Activated CD4-positive, alpha-beta T cell treated with anti-CD3 and anti-CD28 coated beads, Interleukin-2, amount 50 U/mL, for 48 hours (primary cell): ENCODE results near the gene SPEN.
"Not testable (repeated sequence)": the region's sequence is repeated elsewhere in the genome, so short reads cannot be mapped to it uniquely, and the experiment has no call there.

Experiments
- DNase-seq, 2 experiments: peaks; one replicate each; pipeline ENCODE4 v3.0.0-alpha.2; 2020

Gene SPEN

DNA sequence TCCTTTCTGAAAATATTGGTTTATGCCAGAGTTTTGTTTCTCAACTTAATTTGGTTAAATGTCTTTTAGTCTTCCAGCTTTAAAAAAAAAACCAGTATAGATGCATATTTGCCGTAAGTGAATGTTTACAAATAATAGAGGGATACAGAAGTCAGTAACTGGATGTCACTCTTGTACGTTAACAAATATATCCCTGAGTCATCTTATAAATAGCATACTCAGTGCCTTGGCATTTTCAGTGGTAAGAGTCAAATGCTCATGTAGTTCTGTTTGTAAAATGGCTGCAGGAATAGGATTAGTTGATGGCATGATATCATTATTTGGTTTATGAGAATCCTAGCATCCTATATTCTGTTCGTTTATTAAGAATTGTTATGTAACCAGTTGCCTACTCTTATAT is 55.4 kb downstream of the SPEN start:
- DNase-seq, result no peak

DNA sequence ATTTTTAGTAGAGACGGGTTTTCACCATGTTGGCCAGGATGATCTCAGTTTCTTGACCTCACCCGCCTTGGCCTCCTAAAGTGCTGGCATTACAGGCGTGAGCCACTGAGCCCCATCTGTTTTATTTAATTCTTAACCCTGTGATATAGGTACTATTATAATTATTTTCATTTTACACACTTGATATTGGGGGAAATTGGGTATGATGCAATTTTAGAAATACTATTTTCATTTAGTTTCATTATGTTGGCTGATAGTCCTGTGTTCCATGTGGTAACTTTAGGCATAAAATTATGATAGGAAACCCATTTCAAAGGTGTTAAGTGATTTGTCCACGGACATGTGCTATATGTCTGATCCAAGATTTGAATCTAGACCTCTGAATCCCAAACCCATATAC is 61.1 kb downstream of the SPEN start:
- DNase-seq, result no peak

DNA sequence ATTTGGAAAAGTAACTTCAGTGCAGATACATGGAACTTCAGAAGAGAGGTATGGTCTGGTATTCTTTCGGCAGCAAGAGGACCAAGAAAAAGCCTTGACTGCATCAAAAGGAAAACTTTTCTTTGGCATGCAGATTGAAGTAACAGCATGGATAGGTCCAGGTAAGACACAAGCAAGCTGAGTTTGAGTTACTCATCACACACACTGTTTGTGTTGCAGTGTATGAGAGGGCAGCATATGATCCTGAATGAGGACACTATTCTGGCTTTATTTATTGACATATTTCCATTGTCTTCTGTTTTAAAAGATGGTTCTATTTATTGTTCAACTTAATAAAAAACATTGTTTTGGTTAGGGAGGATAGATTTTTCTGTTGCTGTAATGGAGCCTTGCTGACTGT is 63.6 kb downstream of the SPEN start:
- DNase-seq, result no peak

DNA sequence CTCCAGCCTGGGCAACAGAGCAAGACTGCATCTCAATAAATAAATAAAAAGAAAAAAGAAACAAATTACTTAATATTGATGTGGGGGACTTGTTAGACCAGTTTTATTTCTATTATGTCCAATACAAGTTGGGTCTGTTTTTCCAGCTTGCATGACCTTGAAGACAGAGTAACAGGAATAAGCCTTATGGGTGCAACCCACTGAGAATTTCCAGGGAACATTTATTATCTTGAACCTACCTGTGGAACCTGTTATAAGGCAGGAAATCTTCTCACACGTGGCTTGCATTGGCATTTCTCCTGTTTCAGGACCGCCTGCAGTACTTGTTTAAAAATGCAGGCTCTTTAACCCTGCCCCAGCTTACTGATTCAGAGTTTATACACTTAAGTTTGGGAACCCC is 64.4 kb downstream of the SPEN start:
- no peak for DNase-seq

DNA sequence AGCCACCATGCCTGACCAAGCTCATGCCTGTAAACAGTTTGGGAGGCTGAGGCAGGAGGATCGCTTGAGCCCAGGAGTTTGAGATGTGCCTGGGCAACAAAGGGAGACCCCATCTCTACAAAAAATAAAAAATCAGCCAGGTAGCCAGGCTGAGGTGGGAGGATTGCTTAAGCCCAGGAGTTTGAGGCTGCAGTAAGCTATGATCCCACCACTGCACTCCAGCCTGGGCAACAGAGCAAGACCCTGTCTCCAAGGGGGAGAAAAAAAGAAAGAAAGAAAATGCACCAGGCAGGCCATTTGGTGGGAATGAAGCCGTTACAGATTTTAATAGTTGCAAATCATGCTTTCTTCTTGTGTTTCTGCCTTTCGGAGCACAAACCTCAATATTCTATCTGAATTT is 66.1 kb downstream of the SPEN start:
- DNase-seq, result not testable (repeated sequence)

DNA sequence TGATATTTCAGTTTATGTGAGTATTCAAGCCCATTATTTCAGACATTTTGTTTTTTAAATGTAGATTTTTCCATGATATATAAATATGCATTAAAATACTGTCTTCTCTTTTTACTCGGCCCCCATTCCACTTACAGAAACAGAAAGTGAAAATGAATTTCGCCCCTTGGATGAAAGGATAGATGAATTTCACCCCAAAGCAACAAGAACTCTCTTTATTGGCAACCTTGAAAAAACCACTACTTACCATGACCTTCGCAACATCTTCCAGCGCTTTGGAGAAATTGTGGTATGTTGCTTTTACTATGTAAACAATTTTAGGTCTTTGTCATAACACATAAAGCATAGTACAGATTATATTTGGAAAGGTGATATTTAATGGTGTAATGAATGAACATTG is 68.5 kb downstream of the SPEN start:
- no peak for DNase-seq

DNA sequence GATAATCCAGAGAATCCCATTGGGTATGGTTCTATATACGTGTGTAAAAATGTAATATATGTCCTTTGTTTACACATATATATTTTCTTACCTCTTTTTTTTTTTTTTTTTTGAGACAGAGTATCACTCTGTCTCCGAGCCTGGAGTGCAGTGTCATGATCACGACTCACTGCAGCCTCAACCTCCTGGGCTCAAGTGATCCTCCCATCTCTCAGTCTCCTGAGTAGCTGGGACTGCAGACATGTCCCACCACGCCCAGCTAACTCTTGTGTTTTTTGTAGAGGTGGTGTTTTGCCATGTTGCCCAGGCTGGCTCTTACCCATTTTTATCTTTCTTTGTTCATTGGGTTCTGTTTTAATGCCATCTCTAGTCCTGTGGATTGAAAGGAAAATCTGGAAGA is 68.9 kb downstream of the SPEN start:
- DNase-seq, result no peak

DNA sequence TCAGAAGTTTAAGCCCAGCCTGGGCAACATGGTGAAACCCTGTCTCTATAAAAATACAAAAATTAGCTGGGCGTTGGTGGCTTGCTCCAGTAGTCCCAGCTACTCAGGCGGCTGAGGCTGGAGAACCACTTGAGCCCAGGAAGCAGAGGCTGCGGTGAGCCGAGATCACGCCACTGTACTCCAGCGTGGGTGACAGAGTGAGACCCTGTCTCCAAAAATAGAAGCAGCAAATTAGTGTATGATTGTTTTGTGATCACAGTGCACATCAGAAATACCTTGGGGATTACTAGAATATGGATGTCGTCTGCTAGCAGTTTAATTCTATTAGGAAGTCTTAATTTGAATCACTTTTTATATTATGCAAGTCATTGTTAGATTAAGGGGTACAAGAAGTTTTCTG is 69.4 kb downstream of the SPEN start:
- no peak for DNase-seq

DNA sequence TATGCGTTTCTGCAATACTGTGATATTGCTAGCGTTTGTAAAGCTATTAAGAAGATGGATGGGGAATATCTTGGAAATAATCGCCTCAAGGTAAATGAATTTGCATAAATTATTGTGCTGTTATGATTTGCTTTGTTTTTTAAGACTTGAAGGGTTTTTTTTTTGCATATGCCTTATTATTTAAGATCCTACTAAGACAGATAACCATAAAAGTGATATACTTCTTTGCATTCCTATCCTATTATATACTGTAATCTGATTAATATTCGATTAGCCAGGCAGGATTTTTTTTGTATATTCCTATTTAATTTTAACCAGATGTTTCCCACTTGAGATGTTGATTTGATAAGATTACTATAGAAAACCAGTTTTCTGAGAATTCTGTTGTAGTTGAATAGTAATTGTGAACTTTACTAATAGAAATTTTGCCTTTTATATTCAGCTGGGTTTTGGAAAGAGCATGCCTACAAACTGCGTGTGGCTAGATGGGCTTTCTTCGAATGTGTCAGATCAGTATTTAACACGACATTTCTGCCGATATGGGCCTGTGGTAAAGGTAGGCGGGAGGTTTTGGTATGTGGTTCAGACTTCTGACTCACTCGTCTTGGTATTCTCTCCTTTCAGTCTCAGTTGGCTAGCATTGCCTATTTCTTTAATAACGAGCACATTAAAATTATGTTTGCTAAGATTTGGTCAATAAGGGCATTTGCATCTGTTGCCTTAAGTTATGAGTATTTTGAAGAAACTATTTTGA is 71.6 kb downstream of the SPEN start:
- peak; percentile 67 to 78 for DNase-seq

DNA sequence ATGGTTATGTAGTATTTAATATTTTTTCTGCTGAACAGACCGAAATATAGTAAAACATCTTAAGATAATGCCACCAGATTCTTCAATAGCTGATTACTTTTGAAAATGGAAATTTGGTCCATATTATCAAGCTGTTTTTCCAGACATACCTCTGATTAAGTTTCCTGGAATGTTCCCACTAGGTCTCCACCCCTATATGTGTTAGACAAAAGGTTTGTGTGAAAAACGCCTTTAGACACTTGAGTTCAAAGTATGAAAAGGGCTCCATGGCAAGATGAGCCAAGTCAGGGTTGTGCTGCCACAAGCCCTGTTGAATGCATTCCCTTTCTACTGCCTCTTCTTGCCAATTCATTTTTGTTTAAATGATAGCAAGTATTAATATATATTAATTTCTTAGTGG is 75.7 kb downstream of the SPEN start:
- no peak for DNase-seq

DNA sequence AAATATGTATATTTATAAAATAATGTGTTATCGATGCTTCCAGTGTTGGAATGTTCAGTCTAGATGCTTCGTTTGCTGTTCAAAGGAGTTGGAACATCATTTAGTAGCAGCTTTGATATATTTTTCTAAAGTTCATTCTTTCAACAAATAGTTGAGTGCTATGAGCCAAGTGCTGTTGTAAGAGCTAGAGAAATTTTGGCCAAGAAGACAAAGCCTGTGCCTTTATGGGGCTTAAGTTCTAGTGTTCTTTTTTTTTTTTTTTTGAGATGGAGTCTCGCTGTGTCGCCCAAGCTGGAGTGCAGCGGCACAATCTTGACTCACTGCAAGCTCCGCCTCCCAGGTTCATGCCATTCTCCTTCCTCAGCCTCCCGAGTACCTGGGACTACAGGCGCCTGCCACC is 78.9 kb downstream of the SPEN start:
- DNase-seq, result not testable (repeated sequence)

DNA sequence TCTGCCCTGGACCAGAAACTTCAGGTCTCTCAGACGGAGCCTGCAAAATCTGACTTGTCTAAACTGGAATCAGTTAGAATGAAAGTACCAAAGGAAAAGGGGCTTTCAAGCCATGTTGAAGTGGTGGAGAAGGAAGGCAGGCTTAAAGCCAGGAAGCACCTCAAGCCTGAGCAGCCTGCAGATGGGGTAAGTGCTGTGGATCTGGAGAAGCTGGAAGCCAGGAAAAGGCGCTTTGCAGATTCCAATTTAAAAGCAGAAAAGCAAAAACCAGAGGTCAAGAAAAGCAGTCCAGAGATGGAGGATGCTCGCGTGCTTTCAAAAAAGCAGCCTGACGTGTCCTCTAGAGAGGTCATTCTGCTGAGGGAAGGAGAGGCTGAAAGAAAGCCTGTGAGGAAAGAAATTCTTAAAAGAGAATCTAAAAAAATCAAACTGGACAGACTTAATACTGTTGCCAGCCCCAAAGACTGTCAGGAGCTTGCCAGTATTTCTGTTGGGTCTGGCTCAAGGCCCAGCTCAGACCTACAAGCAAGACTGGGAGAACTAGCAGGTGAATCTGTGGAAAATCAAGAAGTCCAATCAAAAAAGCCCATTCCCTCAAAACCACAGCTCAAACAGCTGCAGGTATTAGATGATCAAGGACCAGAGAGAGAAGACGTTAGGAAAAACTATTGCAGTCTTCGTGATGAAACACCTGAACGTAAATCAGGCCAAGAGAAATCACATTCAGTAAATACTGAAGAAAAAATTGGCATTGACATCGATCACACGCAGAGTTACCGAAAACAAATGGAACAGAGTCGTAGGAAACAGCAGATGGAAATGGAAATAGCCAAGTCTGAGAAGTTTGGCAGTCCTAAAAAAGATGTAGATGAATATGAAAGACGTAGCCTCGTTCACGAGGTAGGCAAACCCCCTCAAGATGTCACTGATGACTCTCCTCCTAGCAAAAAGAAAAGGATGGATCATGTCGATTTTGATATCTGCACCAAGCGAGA is 81.8 kb downstream of the SPEN start:
- DNase-seq, result no peak

DNA sequence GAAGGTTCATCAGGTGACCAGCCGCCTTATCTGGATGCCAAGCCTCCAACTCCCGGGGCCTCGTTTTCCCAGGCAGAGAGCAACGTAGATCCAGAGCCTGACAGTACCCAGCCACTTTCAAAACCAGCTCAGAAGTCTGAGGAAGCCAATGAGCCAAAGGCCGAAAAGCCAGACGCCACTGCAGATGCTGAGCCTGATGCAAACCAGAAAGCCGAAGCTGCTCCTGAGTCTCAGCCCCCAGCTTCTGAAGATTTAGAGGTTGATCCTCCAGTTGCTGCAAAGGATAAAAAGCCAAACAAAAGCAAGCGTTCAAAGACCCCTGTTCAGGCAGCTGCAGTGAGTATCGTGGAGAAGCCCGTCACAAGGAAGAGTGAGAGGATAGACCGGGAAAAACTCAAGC is 83.9 kb downstream of the SPEN start:
- no peak for DNase-seq

DNA sequence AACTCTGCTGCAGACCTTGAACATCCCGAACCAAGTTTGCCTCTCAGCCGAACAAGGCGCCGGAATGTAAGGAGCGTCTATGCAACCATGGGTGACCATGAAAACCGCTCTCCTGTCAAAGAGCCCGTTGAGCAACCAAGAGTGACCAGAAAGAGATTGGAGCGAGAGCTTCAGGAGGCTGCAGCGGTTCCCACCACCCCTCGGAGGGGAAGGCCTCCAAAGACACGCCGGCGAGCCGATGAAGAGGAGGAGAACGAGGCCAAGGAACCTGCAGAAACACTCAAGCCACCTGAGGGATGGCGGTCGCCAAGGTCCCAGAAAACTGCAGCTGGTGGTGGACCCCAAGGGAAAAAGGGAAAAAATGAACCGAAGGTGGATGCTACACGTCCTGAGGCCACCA is 84.4 kb downstream of the SPEN start:
- no peak for DNase-seq

DNA sequence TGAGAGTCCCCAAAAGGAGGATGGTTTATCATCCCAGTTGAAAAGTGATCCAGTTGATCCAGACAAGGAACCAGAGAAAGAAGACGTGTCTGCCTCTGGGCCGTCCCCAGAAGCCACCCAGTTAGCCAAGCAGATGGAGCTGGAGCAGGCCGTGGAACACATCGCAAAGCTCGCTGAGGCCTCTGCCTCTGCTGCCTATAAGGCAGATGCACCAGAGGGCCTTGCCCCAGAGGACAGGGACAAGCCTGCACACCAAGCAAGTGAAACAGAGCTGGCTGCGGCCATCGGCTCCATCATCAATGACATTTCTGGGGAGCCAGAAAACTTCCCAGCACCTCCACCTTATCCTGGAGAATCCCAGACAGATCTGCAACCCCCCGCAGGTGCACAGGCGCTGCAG is 85.1 kb downstream of the SPEN start:
- no peak for DNase-seq

DNA sequence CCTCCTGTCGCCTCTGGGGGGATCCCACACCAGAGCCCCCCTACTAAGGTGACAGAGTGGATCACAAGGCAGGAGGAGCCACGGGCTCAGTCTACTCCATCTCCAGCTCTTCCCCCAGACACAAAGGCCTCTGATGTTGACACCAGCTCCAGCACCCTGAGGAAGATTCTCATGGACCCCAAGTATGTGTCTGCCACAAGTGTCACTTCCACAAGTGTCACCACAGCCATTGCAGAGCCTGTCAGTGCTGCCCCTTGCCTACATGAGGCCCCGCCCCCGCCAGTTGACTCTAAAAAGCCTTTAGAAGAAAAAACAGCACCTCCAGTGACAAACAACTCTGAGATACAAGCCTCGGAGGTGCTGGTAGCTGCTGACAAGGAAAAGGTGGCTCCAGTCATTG is 86.2 kb downstream of the SPEN start:
- DNase-seq, result no peak

DNA sequence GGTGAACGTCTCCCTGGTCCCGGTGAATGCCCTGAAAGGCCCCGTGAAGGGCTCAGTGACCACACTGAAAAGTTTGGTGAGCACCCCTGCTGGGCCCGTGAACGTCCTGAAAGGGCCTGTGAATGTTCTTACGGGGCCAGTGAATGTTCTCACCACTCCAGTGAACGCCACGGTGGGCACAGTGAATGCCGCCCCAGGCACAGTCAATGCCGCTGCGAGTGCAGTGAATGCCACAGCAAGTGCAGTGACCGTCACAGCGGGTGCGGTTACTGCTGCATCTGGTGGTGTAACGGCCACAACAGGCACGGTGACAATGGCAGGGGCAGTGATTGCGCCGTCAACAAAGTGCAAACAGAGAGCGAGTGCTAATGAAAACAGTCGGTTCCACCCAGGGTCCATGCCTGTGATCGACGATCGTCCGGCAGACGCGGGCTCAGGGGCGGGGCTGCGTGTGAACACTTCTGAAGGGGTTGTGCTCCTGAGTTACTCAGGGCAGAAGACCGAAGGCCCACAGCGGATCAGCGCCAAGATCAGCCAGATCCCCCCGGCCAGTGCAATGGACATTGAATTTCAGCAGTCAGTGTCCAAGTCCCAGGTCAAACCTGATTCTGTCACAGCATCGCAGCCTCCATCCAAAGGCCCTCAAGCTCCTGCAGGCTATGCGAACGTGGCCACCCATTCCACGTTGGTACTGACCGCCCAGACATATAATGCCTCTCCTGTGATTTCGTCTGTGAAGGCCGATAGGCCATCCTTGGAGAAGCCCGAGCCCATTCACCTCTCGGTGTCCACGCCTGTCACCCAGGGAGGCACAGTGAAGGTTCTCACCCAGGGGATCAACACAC is 86.9 kb downstream of the SPEN start:
- DNase-seq, result no peak

DNA sequence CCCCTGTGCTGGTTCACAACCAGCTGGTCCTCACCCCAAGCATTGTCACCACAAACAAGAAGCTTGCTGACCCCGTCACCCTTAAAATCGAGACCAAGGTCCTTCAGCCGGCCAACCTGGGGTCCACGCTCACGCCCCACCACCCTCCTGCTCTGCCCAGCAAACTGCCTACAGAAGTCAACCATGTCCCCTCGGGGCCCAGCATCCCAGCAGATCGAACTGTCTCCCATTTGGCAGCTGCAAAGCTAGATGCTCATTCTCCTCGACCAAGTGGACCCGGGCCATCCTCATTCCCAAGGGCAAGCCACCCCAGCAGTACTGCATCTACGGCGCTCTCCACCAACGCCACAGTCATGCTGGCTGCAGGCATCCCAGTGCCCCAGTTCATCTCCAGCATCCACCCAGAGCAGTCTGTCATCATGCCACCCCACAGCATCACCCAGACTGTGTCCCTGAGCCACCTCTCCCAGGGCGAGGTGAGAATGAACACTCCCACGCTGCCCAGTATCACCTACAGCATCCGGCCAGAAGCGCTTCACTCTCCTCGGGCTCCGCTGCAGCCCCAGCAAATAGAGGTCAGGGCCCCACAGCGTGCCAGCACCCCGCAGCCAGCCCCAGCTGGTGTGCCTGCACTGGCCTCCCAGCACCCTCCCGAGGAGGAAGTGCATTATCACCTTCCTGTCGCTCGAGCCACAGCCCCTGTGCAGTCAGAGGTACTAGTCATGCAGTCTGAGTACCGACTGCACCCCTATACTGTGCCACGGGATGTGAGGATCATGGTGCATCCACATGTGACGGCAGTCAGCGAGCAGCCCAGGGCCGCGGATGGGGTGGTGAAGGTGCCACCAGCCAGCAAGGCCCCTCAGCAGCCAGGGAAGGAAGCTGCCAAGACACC is 87.8 kb downstream of the SPEN start:
- no peak for DNase-seq

DNA sequence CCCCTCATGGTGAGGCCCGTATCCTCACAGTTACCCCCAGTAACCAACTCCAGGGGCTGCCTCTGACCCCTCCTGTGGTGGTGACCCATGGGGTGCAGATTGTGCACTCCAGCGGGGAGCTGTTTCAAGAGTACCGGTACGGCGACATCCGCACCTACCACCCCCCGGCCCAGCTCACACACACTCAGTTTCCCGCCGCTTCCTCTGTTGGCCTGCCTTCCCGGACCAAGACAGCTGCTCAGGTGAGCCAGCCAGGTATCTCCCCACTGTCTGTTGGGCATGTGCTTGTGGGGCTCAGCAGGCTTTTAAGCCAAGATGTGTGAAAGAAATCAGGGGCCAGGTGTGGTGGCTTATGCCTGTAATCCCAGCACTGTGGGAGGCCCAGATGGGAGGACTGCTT is 88.5 kb downstream of the SPEN start:
- no peak for DNase-seq

DNA sequence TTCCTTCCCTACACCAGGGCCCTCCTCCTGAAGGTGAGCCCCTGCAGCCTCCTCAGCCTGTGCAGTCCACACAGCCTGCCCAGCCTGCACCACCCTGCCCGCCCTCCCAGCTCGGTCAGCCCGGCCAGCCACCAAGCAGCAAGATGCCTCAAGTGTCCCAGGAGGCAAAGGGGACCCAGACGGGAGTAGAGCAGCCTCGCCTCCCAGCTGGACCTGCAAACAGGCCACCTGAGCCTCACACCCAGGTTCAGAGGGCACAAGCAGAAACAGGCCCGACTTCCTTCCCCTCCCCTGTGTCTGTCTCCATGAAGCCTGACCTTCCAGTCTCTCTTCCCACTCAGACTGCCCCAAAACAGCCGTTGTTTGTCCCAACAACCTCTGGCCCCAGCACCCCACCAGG is 89.6 kb downstream of the SPEN start:
- DNase-seq, result no peak

DNA sequence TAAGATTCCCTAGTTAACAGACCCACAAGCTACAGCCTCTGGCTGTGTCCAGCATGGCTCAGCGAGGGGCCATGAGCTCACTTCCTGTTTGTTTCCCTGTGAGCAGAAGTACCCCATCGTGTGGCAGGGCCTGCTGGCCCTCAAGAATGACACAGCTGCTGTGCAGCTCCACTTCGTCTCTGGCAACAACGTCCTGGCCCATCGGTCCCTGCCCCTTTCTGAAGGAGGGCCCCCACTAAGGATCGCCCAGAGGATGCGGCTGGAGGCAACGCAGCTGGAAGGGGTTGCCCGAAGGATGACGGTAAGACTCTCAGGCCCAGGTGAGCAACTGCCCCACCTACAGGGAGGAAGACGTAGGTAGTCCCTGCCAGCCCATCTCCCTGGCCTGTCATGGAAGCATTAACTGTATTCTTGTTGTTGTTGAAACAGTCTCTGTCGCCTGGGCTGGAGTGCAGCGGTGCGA is 90.2 kb downstream of the SPEN start:
- no peak for DNase-seq

DNA sequence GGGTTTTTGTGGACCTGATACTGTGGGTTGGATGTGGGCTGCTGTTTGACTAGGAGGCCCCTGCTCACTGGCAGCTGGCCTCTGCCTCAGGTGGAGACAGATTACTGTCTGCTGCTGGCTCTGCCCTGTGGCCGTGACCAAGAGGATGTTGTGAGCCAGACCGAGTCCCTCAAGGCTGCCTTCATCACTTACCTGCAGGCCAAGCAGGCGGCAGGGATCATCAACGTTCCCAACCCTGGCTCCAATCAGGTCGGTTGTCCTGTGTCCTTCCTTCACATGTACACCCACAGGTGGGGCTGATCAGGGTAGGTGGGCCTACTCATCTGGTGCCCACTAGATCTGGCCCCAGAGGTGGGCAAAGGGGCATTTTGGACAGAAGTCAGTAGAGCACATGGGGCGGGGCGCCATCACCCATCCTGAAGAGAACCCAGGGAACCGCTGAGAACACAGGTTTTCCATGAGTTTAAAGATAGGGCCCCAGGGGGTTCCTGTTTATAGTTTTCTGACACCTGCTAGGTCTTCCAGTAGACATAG is 91.2 kb downstream of the SPEN start:
- DNase-seq, result no peak
